ENCODE results near the gene RCN1.

Gene RCN1

GRCh38 chr11:32153747-32154146 is 62.9 kb downstream of the RCN1 start:
- no peak for DNase-seq (ENCODE audit: low read depth)

- peak; percentile 72 for DNase-seq (ENCODE audit: low read depth)
These were observed 63.4 kb downstream of the RCN1 start for GRCh38 chr11:32154275-32154674.

Data from iris pigment epithelial cell (primary cell).